NT2/D1 (cell line): ENCODE results near the gene SNRNP200.

Experiments
- DNase-seq: peaks from one replicate; pipeline ENCODE4 v3.0.0-alpha.2; 2011; ENCODE audit warnings: low read depth, low spot score
- H3K27me3 ChIP-seq: 2 replicates; pipeline ENCODE4 v1.6.0; 2011; ENCODE audit warnings: mild to moderate bottlenecking; ENCODE audit not compliant: insufficient read length, insufficient read depth
- H3K36me3 ChIP-seq: 2 replicates; pipeline ENCODE4 v1.6.1; 2011; ENCODE audit warnings: mild to moderate bottlenecking, low read length, mixed read lengths; ENCODE audit not compliant: insufficient read depth, insufficient read length
- H3K4me1 ChIP-seq: 2 replicates; pipeline ENCODE4 v1.5.1; 2011; ENCODE audit not compliant: insufficient read depth, insufficient read length
- H3K4me3 ChIP-seq: 2 replicates; pipeline ENCODE4 v1.5.1; 2011; ENCODE audit warnings: low read depth; ENCODE audit not compliant: insufficient read length
- H3K9ac ChIP-seq: 2 replicates; pipeline ENCODE4 v1.6.0; 2011; ENCODE audit warnings: low read depth; ENCODE audit not compliant: insufficient read length
- H3K9me3 ChIP-seq: 2 replicates; pipeline ENCODE4 v1.5.1; 2011; ENCODE audit warnings: mild to moderate bottlenecking, low read length; ENCODE audit not compliant: insufficient read depth
- SUZ12 ChIP-seq: IDR thresholded peaks from 2 replicates; pipeline ENCODE4 v1.6.1; 2011; ENCODE audit not compliant: insufficient read length, insufficient read depth; ENCODE audit errors: extremely low read depth
- YY1 ChIP-seq: IDR thresholded peaks from 2 replicates; pipeline ENCODE4 v1.6.1; 2011; ENCODE audit not compliant: insufficient read length, insufficient read depth
- ZNF274 ChIP-seq: IDR thresholded peaks from 2 replicates; pipeline ENCODE4 v1.6.1; 2011; ENCODE audit warnings: mild to moderate bottlenecking, low read depth, low read length

The SNRNP200 gene

GRCh38 chr2:96239745-96240264, 65.5 kb downstream of the SNRNP200 start:
- Histone ChIP-seq H3K9me3 (no peaks in the 10 kb centered on the region), H3K36me3 (no peaks in the 10 kb centered on the region), H3K4me1 (peaks cover 9% of the 10 kb centered on the region), H3K4me3 (no peak overlapping the region), H3K9ac (no peak overlapping the region), H3K27me3 (no peaks in the 10 kb centered on the region)
- TF ChIP-seq YY1 (no peak), SUZ12 (no peak), ZNF274 (no peak)
- no peak for DNase-seq

DNA sequence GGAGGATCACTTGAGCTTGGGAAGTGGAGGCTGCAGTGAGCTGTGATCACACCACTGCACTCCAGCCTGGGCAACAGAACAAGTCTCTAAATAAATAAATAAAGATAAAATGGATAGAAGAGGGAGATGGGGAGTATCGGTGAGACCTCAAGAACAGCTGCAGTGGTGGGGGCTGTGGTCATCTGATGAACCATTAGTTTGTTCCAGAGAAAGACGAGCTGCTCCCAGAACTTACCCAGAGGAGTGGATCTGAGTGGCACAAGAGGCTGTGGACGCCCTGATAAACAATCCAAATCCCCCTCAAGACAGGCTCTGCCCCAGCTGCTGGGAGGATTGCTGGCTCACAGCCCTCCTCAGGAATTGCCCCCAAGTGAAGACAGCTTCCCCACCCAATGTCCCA, 66.3 kb downstream of the SNRNP200 start:
- H3K9me3 ChIP-seq: no peaks in the 10 kb centered on the region
- H3K4me3 ChIP-seq: no peak overlapping the region
- no peak for DNase-seq
- TF ChIP-seq YY1: no peak
- no peaks in the 10 kb centered on the region for H3K36me3 ChIP-seq
- H3K4me1 ChIP-seq: peaks cover 11% of the 10 kb centered on the region
- H3K9ac ChIP-seq: no peak overlapping the region
- H3K27me3 ChIP-seq: no peaks in the 10 kb centered on the region

DNA sequence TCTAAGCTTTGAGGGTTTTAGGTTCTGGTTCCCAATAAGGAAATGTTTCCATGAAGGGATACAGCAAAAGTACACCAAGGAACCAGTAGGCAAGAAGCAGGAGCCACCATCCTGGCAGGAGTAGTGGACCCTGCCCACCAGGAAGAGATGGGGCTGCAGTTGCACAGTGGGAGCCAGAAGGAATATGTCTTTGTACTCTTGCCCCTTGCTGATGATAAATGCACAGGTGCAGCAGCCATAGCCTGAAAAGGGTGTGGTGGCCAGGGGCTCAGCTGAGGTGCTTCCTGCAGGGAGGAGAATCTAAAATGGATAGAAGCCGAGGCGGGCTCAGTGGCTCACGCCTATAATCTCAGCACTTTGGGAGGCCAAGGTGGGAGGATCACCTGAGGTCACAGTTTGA, 67.1 kb downstream of the SNRNP200 start:
- no peaks in the 10 kb centered on the region for H3K9me3 ChIP-seq
- H3K9ac ChIP-seq: no peak overlapping the region
- no peaks in the 10 kb centered on the region for H3K27me3 ChIP-seq
- DNase-seq: no peak
- H3K4me1 ChIP-seq: peaks cover 12% of the 10 kb centered on the region
- no peak for TF ChIP-seq SUZ12
- H3K36me3 ChIP-seq: no peaks in the 10 kb centered on the region
- H3K4me3 ChIP-seq: no peak overlapping the region

GRCh38 chr2:96236882-96237281, 68.5 kb downstream of the SNRNP200 start:
- H3K27me3 ChIP-seq: no peaks in the 10 kb centered on the region
- H3K9me3 ChIP-seq: no peaks in the 10 kb centered on the region
- H3K9ac ChIP-seq: no peak overlapping the region
- DNase-seq: no peak
- H3K4me1 ChIP-seq: peaks cover 12% of the 10 kb centered on the region
- H3K36me3 ChIP-seq: no peaks in the 10 kb centered on the region
- no peak overlapping the region for H3K4me3 ChIP-seq
- no peak for TF ChIP-seq ZNF274
- TF ChIP-seq YY1: no peak
- TF ChIP-seq SUZ12: no peak

DNA sequence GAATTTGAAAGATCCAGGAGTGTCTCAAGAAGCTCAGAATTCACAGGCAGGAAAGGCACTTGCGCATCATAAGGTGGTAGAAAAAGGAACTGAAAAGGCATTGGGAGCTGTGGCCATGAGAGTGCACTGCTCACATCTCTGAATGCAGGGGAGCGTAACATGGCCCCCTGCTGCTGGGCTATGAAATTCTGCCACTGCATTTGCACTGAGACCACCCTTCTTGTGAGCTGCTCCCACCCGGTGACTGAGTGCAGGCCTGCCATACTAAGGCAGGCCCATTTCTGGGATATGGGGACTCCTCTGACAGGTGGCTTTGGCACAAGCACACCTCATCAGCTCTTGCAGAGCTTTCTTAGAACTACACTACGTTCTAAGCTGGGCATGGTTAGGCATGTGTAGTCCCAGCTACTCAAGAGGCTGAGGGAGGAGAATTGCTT, 71.4 kb downstream of the SNRNP200 start:
- H3K9ac ChIP-seq: no peak overlapping the region
- H3K4me3 ChIP-seq: no peak overlapping the region
- TF ChIP-seq SUZ12 (no peak), ZNF274 (no peak), YY1 (no peak)
- H3K4me1 ChIP-seq: peaks cover 3% of the 10 kb centered on the region
- H3K9me3 ChIP-seq: no peaks in the 10 kb centered on the region
- no peak for DNase-seq
- H3K27me3 ChIP-seq: no peaks in the 10 kb centered on the region
- no peaks in the 10 kb centered on the region for H3K36me3 ChIP-seq

- TF ChIP-seq ZNF274 (no peak), YY1 (no peak), SUZ12 (no peak)
- Histone ChIP-seq H3K27me3 (no peaks in the 10 kb centered on the region), H3K9me3 (no peaks in the 10 kb centered on the region), H3K36me3 (no peaks in the 10 kb centered on the region), H3K9ac (no peak overlapping the region), H3K4me1 (peaks cover 3% of the 10 kb centered on the region), H3K4me3 (no peak overlapping the region)
- no peak for DNase-seq
Observed at GRCh38 chr2:96233436-96233835, 71.9 kb downstream of the SNRNP200 start.

GRCh38 chr2:96231316-96231715, 74.0 kb downstream of the SNRNP200 start:
- H3K27me3 ChIP-seq: no peaks in the 10 kb centered on the region
- no peaks in the 10 kb centered on the region for H3K36me3 ChIP-seq
- TF ChIP-seq YY1 (no peak), SUZ12 (no peak), ZNF274 (no peak)
- DNase-seq: no peak
- H3K4me3 ChIP-seq: no peak overlapping the region
- H3K9ac ChIP-seq: no peak overlapping the region
- peaks cover 3% of the 10 kb centered on the region for H3K4me1 ChIP-seq
- no peaks in the 10 kb centered on the region for H3K9me3 ChIP-seq

- Histone ChIP-seq H3K9ac (no peak overlapping the region), H3K9me3 (no peaks in the 10 kb centered on the region), H3K4me1 (no peaks in the 10 kb centered on the region), H3K4me3 (no peak overlapping the region), H3K27me3 (no peaks in the 10 kb centered on the region), H3K36me3 (peaks cover 4% of the 10 kb centered on the region)
- no peak for DNase-seq
- no peak for TF ChIP-seq SUZ12
Observed at GRCh38 chr2:96225016-96225533, 80.3 kb downstream of the SNRNP200 start.
